WERI-Rb-1 (cell line): ENCODE measurements around the gene ARHGEF39.

Experiments
- DNase-seq: peaks from one replicate; pipeline ENCODE4 v3.0.0-alpha.2; 2020
- H3K27ac ChIP-seq: fragments of 250-450 bp; sonication (Bioruptor Pico); 2 replicates; pipeline ENCODE4 v1.5.1; 2020; ENCODE audit warnings: mild to moderate bottlenecking, moderate library complexity
- H3K27me3 ChIP-seq: fragments of 250-450 bp; sonication (Bioruptor Pico); 2 replicates; pipeline ENCODE4 v1.5.1; 2021; ENCODE audit warnings: mild to moderate bottlenecking, low read depth, moderate library complexity; ENCODE audit not compliant: insufficient read depth, severe bottlenecking
- H3K36me3 ChIP-seq: fragments of 250-450 bp; sonication (Bioruptor Pico); 2 replicates; pipeline ENCODE4 v1.5.1; 2020; ENCODE audit warnings: mild to moderate bottlenecking, moderate library complexity
- H3K4me3 ChIP-seq: 2 replicates; pipeline ENCODE4 v1.5.1; 2011; ENCODE audit warnings: low read depth, mild to moderate bottlenecking, control low read depth, low read length
- H3K9me3 ChIP-seq: fragments of 250-450 bp; sonication (Bioruptor Pico); 2 replicates; pipeline ENCODE4 v1.5.1; 2021; ENCODE audit warnings: mild to moderate bottlenecking, moderate library complexity; ENCODE audit not compliant: severe bottlenecking
- CTCF ChIP-seq: IDR thresholded peaks from 2 replicates; pipeline ENCODE4 v1.5.1; 2011; ENCODE audit warnings: low read depth, mild to moderate bottlenecking, control low read depth, inconsistent platforms, low read length

The ARHGEF39 gene

GRCh38 chr9:35710818-35711500 lies 46.0 kb upstream of the ARHGEF39 start:
- TF ChIP-seq CTCF: no peak
- H3K27ac ChIP-seq: no peak overlapping the region
- H3K4me3 ChIP-seq: no peak overlapping the region
- peaks cover 87% of the 10 kb centered on the region for H3K36me3 ChIP-seq
- no peaks in the 10 kb centered on the region for H3K27me3 ChIP-seq
- H3K9me3 ChIP-seq: no peaks in the 10 kb centered on the region
- no peak for DNase-seq

- no peak overlapping the region for H3K27ac ChIP-seq
- H3K36me3 ChIP-seq: peaks cover 88% of the 10 kb centered on the region
- H3K27me3 ChIP-seq: no peaks in the 10 kb centered on the region
- DNase-seq: no peak
- H3K9me3 ChIP-seq: no peaks in the 10 kb centered on the region
- no peak for TF ChIP-seq CTCF
- no peak overlapping the region for H3K4me3 ChIP-seq
Observed at GRCh38 chr9:35708146-35708545, 43.2 kb upstream of the ARHGEF39 start.

GRCh38 chr9:35706951-35707350 lies 42.0 kb upstream of the ARHGEF39 start:
- Histone ChIP-seq H3K36me3 (peaks cover 92% of the 10 kb centered on the region), H3K27ac (no peak overlapping the region), H3K4me3 (no peak overlapping the region), H3K9me3 (no peaks in the 10 kb centered on the region), H3K27me3 (no peaks in the 10 kb centered on the region)
- no peak for TF ChIP-seq CTCF
- no peak for DNase-seq

- Histone ChIP-seq H3K36me3 (peaks cover 93% of the 10 kb centered on the region), H3K4me3 (no peak overlapping the region), H3K27ac (no peak overlapping the region), H3K9me3 (no peaks in the 10 kb centered on the region), H3K27me3 (no peaks in the 10 kb centered on the region)
- TF ChIP-seq CTCF: no peak
- DNase-seq: no peak
Observed at GRCh38 chr9:35705836-35706430, 40.9 kb upstream of the ARHGEF39 start.

- Histone ChIP-seq H3K36me3 (peaks cover 93% of the 10 kb centered on the region), H3K27ac (no peak overlapping the region)
- TF ChIP-seq CTCF: no peak
Observed at GRCh38 chr9:35705372-35705771, 40.4 kb upstream of the ARHGEF39 start.

More at GRCh38 chr9:35705372-35705771, 40.4 kb upstream of the ARHGEF39 start:
- H3K27me3 ChIP-seq: no peaks in the 10 kb centered on the region
- H3K9me3 ChIP-seq: no peaks in the 10 kb centered on the region
- no peak for DNase-seq
- H3K4me3 ChIP-seq: no peak overlapping the region
